Measurements from ENCODE around the gene TSKU. TPM values are rescaled to one million over a fixed set of nuclear protein-coding genes. Genes with fewer than 3 reads are reported as not detected.
"Not testable (repeated sequence)": the region's sequence is repeated elsewhere in the genome, so short reads cannot be mapped to it uniquely, and the experiment has no call there.

Gene TSKU
- polyA plus RNA-seq, 1 donor: 19.4 TPM

DNA sequence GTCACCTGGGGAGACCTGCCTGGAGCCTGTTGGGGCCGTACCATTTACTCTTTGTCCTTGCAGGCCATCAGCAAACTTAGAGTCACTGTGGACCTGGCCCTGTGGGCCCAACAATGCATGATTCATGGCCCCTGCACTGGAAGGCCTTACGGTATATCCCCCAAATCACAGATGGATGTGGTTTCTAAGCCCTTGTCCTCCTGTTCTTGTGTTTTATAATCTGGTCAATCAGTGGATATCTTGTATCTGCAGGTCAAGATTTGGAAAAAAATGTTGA lies 6.2 kb downstream of the TSKU start:
- no peak for DNase-seq

DNA sequence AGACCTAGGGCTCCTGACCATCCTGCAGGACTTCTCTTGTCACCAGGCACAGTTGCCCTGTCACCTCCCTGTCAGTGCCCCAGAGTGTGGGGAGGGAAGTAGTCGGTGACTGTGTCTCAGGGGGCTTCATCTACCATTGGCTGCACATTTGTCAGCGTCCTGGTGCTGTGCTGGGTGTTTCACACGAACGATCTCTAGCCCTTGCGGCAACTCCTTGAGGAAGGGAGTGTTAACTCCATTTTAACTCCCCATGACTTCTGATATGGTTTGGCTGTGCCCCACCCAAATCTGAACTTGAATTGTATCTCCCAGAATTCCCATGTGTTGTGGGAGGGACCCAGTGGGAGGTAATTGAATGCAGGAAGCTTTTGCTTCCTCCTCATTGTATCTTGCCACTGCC lies 7.1 kb downstream of the TSKU start:
- DNase-seq: no peak

DNA sequence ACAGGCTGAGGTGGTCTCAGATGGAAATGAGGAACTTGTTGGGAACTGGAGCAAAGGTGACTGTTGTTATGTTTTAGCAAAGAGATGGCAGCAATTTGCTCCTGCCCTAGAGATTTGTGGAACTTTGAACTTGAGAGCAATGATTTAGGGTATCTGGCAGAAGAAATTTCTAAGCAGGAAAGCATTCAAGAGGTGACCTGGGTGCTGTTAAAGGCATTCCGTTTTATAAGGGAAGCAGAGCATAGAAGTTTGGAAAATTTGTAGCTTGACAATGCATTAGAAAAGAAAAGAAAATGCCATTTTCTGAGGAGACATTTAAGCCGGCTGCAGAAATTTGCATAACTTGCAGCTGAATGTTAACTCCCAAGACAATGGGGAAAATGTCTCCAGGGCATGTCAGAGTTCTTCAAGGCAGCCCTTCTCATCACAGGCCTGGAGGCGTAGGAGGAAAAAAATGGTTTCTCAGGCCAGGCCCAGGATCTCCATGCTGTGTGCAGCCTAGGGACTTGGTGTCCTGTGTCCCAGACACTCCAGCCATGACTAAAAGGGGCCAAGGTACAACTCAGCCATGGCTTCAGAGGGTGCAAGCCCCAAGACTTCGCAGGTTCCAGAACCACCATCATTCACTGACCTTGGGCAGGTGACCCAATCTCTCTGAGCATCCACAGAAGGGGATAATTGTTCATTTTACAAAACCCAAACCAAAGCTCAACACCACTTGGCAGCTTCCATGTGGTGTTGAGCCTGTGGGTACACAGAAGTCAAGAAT lies 8.0 kb downstream of the TSKU start:
- DNase-seq: not testable (repeated sequence)

DNA sequence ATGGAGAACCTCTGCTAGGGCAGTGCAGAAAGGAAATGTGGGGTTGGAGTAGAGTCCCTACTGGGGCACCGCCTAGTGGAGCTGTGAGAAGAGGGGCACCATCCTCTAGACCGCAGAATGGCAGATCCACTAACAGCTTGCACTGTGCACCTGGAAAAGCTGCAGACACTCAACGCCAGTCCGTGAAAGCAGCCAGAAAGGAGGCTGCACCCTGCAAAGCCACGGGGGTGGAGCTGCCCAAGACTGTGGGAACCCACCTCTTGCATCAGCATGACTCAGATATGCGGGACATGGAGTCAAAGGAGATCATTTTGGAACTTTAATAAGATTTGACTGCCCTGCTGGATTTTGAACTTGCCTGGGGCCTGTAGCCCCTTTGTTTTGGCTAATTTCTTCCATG lies 8.7 kb downstream of the TSKU start:
- DNase-seq: no peak

DNA sequence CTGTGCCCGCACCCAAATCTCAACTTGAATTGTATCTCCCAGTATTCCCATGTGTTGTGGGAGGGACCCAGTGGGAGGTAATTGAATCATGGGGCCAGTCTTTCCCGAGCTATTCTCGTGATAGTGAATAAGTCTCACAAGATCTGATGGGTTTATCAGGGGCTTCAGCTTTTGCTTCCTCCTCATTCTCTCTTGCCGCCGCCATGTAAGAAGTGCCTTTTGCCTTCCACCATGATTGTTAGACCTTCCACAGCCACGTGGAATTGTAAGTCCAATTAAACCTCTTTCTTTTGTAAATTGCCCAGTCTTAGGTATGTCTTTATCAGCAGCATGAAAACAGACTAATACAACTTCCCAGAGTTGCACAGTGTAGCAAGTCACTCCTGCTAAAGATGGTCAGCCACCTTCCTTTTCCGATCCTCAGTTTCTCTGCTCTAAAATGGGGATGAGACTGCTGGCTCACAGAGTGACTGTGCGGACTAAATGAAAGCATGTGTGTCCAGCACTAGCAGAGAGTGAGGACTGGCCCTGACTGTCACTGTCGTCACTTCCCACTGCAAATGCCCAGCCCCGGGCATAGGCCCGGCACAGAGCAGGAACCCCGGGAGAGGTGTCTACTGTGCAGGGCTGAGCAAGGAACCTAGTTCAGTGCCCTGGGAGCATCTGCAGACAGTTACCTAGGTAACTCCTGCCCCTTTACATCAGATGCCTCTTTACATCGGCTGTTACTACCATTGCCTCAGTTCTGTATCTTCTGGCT lies 9.5 kb downstream of the TSKU start:
- DNase-seq: no peak

DNA sequence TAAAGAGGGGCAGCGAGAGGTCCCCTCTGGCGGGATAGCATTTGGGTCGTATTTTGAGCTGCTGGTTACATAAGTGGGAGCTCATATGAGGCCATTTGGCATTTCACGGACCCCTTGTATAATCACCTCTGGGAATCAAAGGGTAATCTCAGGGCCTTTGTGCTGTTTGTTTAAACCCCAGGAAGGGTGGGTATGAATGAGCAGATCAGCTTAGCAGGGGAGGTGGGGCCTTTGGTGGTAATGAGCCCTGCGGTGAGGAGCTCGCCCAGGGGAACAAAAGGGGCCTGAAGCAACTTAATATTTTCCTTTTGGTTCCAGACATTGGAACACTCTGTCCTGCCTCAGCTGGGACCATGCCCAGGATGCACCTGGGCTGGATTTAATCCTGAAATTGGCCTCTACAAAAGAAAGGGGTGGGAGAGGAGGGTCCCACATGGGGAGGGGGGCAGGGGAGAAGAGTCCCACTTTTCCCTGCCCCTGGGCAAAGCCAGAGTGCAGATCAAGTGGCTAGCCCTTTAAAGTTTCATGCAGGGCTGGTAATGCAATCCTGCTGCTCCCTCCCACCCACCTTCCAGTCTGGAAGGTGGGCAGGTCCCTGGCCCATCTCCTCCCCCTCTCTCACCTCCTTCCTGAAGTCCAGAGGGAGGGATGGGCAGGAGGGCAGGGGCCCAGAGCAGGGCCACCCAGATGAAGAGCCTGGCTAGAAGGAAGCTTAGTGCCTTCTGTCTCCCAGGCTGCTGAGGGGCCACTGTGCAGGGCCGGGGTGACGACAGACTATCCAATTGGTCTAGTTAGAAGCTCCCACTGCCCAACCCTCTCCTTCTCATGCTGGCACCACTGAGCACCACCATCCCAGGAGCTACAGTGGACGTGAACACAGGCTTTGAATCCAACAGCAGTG lies 10.5 kb downstream of the TSKU start:
- DNase-seq: no peak

DNA sequence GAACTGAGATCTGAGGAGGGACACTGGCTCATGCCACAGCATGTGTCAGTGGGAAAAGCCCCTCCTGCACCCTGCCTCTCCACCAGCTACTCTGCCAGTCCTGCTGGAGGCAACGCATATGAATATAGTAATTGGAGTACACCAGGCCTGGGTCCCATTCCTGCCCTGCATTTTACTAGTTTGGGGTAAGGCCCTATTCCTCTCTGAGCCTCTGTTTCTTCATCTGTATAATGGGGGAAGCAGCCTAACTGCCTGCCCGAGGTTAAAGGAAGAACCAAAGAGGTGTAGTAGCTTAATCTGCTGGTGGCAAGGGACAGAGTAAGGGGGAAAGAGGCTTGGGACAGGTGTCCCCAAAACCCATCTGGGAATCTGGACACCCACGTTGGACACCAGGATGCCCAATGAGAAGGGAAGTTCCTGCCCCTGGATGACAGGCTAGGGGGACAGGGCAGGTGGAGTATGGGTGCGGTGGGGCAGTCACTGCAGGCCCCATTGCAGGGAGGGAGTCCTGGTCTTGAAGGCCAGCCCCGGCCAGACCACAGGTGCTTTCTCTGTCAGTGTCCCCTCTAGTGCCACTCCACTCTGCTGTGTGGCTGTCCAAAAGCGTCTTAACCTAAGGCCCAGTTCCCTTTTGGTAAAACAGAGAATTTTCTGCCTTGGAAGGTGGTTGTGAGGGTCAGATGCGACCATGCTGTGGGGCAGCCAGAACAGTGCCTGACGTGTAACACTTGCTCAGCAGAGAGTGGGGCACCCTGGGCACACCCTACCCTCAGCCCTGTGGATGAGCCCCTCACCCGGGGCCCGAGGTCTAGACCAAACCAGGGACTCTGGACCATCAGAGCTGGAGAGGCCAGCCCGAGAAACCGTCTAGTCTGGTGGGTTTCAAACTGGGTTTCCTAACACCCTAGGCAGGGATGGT lies 11.5 kb downstream of the TSKU start:
- no peak for DNase-seq

DNA sequence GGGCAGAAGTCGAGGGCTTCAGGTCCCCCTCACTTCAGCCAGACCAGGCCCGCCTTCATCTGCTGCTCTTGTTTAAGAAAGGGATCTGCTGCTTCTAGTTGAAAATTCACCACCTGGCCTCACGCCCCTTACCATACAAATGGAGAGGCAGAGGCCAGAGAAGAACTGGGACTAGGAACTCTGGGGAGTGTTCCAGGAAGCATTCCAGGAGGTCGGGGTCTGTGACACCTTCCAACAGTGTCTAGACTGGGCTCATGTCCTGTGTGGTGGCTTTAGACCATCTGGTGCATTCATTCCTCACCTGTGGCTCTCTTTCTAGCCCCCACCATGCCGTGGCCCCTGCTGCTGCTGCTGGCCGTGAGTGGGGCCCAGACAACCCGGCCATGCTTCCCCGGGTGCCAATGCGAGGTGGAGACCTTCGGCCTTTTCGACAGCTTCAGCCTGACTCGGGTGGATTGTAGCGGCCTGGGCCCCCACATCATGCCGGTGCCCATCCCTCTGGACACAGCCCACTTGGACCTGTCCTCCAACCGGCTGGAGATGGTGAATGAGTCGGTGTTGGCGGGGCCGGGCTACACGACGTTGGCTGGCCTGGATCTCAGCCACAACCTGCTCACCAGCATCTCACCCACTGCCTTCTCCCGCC lies 12.3 kb downstream of the TSKU start:
- DNase-seq: no peak

DNA sequence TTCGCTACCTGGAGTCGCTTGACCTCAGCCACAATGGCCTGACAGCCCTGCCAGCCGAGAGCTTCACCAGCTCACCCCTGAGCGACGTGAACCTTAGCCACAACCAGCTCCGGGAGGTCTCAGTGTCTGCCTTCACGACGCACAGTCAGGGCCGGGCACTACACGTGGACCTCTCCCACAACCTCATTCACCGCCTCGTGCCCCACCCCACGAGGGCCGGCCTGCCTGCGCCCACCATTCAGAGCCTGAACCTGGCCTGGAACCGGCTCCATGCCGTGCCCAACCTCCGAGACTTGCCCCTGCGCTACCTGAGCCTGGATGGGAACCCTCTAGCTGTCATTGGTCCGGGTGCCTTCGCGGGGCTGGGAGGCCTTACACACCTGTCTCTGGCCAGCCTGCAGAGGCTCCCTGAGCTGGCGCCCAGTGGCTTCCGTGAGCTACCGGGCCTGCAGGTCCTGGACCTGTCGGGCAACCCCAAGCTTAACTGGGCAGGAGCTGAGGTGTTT lies 12.8 kb downstream of the TSKU start:
- no peak for DNase-seq

DNA sequence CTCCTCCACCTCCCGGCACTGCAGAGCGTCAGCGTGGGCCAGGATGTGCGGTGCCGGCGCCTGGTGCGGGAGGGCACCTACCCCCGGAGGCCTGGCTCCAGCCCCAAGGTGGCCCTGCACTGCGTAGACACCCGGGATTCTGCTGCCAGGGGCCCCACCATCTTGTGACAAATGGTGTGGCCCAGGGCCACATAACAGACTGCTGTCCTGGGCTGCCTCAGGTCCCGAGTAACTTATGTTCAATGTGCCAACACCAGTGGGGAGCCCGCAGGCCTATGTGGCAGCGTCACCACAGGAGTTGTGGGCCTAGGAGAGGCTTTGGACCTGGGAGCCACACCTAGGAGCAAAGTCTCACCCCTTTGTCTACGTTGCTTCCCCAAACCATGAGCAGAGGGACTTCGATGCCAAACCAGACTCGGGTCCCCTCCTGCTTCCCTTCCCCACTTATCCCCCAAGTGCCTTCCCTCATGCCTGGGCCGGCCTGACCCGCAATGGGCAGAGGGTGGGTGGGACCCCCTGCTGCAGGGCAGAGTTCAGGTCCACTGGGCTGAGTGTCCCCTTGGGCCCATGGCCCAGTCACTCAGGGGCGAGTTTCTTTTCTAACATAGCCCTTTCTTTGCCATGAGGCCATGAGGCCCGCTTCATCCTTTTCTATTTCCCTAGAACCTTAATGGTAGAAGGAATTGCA lies 13.5 kb downstream of the TSKU start:
- no peak for DNase-seq

DNA sequence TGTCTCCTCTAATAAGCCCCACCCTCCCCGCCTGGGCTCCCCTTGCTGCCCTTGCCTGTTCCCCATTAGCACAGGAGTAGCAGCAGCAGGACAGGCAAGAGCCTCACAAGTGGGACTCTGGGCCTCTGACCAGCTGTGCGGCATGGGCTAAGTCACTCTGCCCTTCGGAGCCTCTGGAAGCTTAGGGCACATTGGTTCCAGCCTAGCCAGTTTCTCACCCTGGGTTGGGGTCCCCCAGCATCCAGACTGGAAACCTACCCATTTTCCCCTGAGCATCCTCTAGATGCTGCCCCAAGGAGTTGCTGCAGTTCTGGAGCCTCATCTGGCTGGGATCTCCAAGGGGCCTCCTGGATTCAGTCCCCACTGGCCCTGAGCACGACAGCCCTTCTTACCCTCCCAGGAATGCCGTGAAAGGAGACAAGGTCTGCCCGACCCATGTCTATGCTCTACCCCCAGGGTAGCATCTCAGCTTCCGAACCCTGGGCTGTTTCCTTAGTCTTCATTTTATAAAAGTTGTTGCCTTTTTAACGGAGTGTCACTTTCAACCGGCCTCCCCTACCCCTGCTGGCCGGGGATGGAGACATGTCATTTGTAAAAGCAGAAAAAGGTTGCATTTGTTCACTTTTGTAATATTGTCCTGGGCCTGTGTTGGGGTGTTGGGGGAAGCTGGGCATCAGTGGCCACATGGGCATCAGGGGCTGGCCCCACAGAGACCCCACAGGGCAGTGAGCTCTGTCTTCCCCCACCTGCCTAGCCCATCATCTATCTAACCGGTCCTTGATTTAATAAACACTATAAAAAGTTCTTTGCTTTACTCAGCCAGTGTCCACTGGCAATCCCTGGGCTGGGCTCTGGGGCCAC lies 14.4 kb downstream of the TSKU start:
- no peak for DNase-seq

DNA sequence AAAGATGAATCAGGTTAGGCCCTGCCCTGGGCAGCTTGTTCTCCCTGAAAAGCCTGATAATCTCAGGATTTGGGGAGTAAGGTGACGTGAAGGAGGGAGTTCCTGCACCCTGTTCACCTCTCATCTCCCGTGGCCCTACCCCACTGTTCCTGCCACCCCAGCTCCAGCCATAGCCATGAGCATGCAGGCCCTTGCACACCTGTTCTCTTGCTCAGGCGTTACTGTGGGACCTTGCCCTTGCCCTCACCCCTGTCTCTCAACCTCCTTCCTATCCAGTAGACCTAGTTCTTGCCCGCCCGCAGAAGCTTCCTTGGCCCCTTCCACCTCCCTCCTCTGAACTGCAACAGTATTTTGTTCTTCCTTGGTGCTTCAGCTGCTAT lies 15.0 kb downstream of the TSKU start:
- DNase-seq: no peak

DNA sequence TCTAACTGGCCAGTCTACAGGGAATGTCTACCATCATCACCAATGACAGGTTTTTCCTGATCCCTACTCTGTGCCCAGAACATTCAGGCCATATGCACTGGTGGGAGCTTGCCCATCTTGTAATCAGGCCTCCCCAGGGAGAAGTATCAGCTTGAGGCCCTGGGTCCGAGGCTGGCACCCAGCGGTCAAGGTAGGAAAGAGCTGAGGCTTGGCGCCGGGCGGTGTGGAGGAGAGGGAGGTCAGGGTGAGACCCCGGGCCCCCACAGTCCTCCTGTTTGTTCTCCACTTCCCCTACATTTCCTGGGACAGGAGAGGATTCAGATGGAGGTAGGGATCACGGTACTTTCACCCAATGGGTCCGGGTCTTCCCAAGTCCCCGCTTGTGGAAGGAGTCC lies 15.5 kb downstream of the TSKU start:
- no peak for DNase-seq

DNA sequence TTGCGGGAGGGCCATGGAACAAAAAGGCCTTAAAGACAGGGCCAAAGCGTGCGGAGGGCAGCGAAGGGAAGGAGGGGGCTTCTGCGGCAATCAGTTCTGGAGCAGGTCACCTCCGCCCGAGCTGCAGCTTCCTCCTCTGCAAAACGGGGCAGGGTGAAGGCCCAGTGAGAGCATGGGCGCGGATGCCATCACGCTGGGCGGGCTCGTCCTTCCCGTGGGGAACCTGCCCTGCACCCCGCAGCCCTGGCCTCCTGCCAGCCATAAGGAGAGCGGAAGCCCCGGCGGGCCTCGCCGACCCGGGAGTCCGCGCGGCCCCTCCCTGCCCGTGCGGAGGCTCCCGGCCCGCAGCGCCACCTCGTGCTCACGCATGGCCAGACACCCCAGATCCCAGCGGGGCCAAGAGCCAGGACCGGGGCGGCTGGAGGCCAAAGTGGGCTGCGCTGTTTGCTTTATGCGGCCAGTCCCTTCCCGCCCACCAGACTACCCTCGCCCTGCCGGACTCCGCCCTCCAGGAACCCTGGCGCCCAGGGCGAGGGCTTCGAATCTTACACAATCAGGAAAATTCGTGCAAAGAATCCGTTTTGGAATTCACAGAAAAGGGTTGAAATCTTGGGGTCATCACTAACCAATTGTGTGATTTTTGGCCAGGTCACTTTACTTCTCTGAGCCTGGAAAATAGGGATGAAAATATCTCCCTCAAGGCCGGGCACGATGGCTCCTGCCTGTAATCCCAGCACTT lies 16.1 kb downstream of the TSKU start:
- peak; percentile 87 for DNase-seq

DNA sequence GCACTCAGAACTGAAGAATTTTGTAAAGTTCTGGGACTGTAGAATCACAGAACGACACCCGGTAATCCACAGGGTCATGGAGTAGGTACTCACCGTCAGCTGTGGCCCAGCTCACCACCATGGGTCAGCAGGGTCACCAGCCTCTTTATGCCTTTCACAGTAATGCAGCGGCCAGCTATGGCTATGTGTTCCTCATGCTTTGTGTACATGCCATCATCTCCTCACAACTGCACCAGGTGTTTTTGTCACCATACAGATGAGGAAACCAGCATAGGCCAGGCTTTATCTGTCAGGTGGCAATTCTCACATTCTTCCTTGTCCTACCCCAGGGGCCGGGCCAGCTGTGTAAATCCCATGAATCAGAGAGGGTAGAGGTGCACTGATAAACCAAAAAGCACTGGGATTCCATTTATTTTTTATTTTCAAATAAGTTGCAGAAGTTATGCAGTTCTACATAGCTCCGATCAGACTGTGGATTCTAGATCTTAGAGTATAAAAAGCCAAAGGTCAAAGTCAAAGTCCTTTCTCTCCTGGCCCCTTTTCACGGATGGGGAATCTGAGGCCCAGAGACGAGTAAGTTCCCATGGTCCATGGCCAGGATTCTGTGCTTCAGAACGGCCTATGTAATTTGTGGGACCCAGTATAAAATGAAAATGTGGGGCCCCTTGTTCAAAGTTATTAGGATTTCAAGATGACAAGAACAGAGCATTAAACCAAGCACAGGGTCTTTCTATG lies 17.5 kb downstream of the TSKU start:
- DNase-seq: no peak

DNA sequence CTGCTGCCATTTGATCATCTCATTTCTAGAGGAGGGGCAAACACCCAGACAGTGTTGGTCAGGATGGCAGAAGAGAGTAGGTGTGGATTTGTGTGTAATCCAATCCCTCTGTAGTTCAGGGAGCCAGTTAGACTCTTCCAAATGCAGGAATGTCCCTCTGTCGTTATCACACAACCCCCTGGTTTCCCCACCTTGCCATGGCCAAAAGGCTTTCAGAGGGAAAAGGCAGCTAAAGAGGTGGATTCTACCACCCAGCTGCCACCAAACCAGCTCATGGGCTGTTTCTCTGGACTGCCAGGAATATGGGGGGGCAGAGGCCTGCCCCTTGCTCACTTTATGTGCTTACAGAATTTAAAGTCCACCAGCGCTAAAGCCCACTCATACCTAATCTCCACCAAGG lies 18.1 kb downstream of the TSKU start:
- no peak for DNase-seq

DNA sequence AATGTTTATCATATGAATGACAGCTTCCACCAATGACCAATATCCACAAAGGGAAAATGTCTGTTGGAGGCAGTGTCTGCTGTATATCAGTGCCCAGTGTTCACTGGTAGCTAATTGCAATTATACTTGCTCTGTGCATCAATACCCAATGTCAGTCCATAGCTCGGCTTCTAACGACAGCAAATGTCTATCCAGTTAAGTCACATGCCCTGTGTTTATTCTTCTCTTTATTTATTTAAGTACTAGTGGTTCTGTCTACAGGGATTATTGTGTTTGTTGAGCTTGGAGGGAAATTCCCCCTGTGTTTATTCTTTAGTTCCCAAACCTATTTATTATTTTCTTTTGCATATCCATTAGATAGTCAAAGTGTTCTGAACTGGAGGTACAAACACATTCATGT lies 18.6 kb downstream of the TSKU start:
- no peak for DNase-seq

DNA sequence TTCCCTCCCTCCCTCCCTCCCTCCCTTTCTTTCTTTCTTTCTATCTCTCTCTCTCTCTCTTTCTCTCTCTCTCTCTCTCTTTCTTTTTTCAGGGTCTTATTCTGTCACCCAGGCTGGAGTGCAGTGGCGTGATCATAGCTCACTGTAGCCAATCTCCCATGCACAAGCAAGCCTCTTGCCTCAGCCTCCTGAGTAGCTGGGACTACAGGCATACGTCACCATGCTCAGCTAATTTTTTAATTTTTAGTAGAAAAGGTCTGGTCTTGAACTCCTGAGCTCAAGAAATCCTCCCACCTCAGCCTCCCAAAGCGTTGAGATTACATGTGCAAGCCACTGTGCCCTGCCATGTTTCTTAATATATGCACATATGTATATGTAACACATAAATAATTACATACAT lies 19.0 kb downstream of the TSKU start:
- no peak for DNase-seq

DNA sequence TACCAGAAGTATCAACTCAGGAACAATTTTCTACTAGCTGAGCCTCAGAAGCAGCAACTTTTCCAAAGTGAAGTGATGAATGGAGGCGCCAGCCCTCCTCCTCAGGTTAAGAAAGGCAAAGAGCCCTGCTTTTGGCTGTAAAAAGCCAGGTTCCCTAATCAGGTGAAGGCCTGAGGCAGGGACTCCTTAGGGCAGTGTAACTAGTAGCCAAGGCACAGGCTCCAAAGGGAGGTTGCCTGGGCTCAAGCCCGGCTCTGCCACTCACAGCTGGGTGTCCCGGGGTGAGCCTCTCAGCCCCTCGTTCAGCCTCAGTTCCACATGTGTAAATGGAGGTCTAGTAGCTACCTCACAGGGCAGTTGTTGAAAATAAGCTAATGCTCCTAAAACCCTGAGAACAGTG lies 19.5 kb downstream of the TSKU start:
- no peak for DNase-seq
